GM12891 (cell line): ENCODE measurements around the gene SIGLEC12.

Experiments
- POLR2A ChIP-seq: IDR thresholded peaks from 2 replicates; pipeline ENCODE4 v1.6.1; 2011; ENCODE audit warnings: low read depth, low read length, control low read depth
- POLR2AphosphoS5 ChIP-seq: IDR thresholded peaks from 2 replicates; pipeline ENCODE4 v1.6.1; 2011; ENCODE audit warnings: low read depth, low read length, control low read depth
- TAF1 ChIP-seq: IDR thresholded peaks from 2 replicates; pipeline ENCODE4 v1.6.1; 2011; ENCODE audit warnings: low read depth, low read length, control low read depth

GRCh38 chr19:51479531-51480331 lies 21.9 kb downstream of the SIGLEC12 start:
- no peak for TF ChIP-seq POLR2A
- no peak for TF ChIP-seq POLR2AphosphoS5
- TF ChIP-seq TAF1: no peak
